Measurements from ENCODE around the gene CDC37. TPM values are rescaled to one million over a fixed set of nuclear protein-coding genes. Genes with fewer than 3 reads are reported as not detected.

The CDC37 gene
- total RNA-seq, 1 experiment from 2014 or later, result 260 TPM

GRCh38 chr19:10398819-10399218, 4.5 kb downstream of the CDC37 start:
- H3K36me3 ChIP-seq (ENCODE audit: control insufficient read depth in 1 of 2, insufficient read depth in 2 of 2, low read length in 2 of 2), result peaks cover 17 to 41% of the 10 kb centered on the region in 2 experiments
- H3K9me3 ChIP-seq (ENCODE audit: control insufficient read depth in 1 of 2, insufficient read depth in 1 of 2, low read depth in 1 of 2, low read length in 2 of 2), result no peaks in the 10 kb centered on the region
- POLR2A ChIA-PET, result no interaction called here
- no peak overlapping the region for H3K4me3 ChIP-seq (replicated peaks in 1 of 2; ENCODE audit: low read depth in 1 of 2, low read length in 2 of 2)
- no peak for TF ChIP-seq ZBTB33 (IDR thresholded peaks at IDR 0.05; ENCODE audit: extremely low read depth, insufficient replicate concordance, low read length)
- no peak for TF ChIP-seq CEBPB (IDR thresholded peaks at IDR 0.05; ENCODE audit: low read depth)
- no peak for TF ChIP-seq SP1 (IDR thresholded peaks at IDR 0.05; ENCODE audit: low read depth)
- no peak for TF ChIP-seq EGR1 (IDR thresholded peaks at IDR 0.05; ENCODE audit: low read depth)
- TF ChIP-seq ELF1 (IDR thresholded peaks at IDR 0.05; ENCODE audit: borderline replicate concordance, low read depth), result no peak
- H3K79me2 ChIP-seq (ENCODE audit: insufficient read depth, low read length), result peaks cover 83% of the 10 kb centered on the region
- H3K27me3 ChIP-seq (ENCODE audit: insufficient read depth, low read length), result no peaks in the 10 kb centered on the region
- H2AFZ ChIP-seq (ENCODE audit: low read depth, low read length, poor library complexity, severe bottlenecking), result no peak overlapping the region
- RAD21 ChIA-PET (ENCODE audit: low non-redundant PET in 1 of 2, low total read pairs in 2 of 2, uncharacterized antibody in 2 of 2, unreplicated experiment in 2 of 2), result no interaction called here
- intact Hi-C loops (cut with micrococcal nuclease), result no loop called here
- no TSS peak for BruUV-seq (replicated peaks)
- H3K9me2 ChIP-seq (ENCODE audit: insufficient read depth), result no peaks in the 10 kb centered on the region
- H3K9ac ChIP-seq (ENCODE audit: low read length), result no peak overlapping the region
- peaks cover 16% of the 10 kb centered on the region; the same call in 1 of the 2 replicates for H4K20me1 ChIP-seq (ENCODE audit: insufficient read depth)
- CTCF ChIA-PET, result no interaction called here
- H3K27ac ChIP-seq (ENCODE audit: low read depth, low read length), result no peak overlapping the region; the same call in 1 of the 2 replicates
- DNase-seq (ENCODE audit: low read depth, low spot score) (no peak), ATAC-seq (no peak)
- no peak overlapping the region for H3K4me2 ChIP-seq (ENCODE audit: low read length)
- H3K4me1 ChIP-seq (ENCODE audit: control insufficient read depth in 1 of 2, insufficient read depth in 2 of 2, low read length in 2 of 2), result peaks cover 11 to 24% of the 10 kb centered on the region in 2 experiments

GRCh38 chr19:10395917-10396316, 7.4 kb downstream of the CDC37 start:
- Histone ChIP-seq H3K79me2 (ENCODE audit: insufficient read depth, low read length) (peaks cover 59% of the 10 kb centered on the region), H3K9me2 (ENCODE audit: insufficient read depth) (no peaks in the 10 kb centered on the region), H3K4me2 (ENCODE audit: low read length) (no peak overlapping the region), H3K4me1 (ENCODE audit: control insufficient read depth in 1 of 2, insufficient read depth in 2 of 2, low read length in 2 of 2) (peaks cover under 1 to 9% of the 10 kb centered on the region in 2 experiments; a peak in 3 of 4 replicates), H3K9me3 (ENCODE audit: control insufficient read depth in 1 of 2, insufficient read depth in 1 of 2, low read depth in 1 of 2, low read length in 2 of 2) (no peaks in the 10 kb centered on the region), H3K36me3 (ENCODE audit: control insufficient read depth in 1 of 2, insufficient read depth in 2 of 2, low read length in 2 of 2) (peaks cover 30 to 51% of the 10 kb centered on the region in 2 experiments), H3K27ac (ENCODE audit: low read depth, low read length) (no peak overlapping the region), H4K20me1 (ENCODE audit: insufficient read depth) (peaks cover 15% of the 10 kb centered on the region; the same call in 1 of the 2 replicates), H3K9ac (ENCODE audit: low read length) (no peak overlapping the region), H3K27me3 (ENCODE audit: insufficient read depth, low read length) (no peaks in the 10 kb centered on the region), H3K4me3 (replicated peaks in 1 of 2; ENCODE audit: low read depth in 1 of 2, low read length in 2 of 2) (no peak overlapping the region), H2AFZ (ENCODE audit: low read depth, low read length, poor library complexity, severe bottlenecking) (no peak overlapping the region)
- DNase-seq (ENCODE audit: low read depth, low spot score) (no peak), ATAC-seq (no peak)
- POLR2A ChIA-PET, result no interaction called here
- intact Hi-C loops (cut with micrococcal nuclease), result no loop called here
- CTCF ChIA-PET, result no interaction called here
- no TSS peak for BruUV-seq (replicated peaks)
- RAD21 ChIA-PET (ENCODE audit: low non-redundant PET in 1 of 2, low total read pairs in 2 of 2, uncharacterized antibody in 2 of 2, unreplicated experiment in 2 of 2), result interaction anchor here in 1 of 2 experiments (0.6 kb wide), 1 partner anchor 137 kb away, joined by 4 read pairs; no protein-coding TSS in a partner anchor
- no peak for TF ChIP-seq POLR2A (IDR thresholded peaks at IDR 0.05; ENCODE audit: borderline replicate concordance, extremely low read depth, insufficient read depth, insufficient read length)
- no peak for TF ChIP-seq ZFX (IDR thresholded peaks at IDR 0.05)
- TF ChIP-seq EZH2phosphoT487 (IDR thresholded peaks at IDR 0.05; ENCODE audit: borderline replicate concordance), result no peak
- TF ChIP-seq CTCF (IDR thresholded peaks at IDR 0.05 in 2 of 3, conservative IDR thresholded peaks at IDR 0.05 in 1 of 3; ENCODE audit: borderline replicate concordance in 1 of 3, insufficient read depth in 1 of 3, low read depth in 2 of 3, low read length in 2 of 3), result no peak
- TF ChIP-seq CBX3 (IDR thresholded peaks at IDR 0.05; ENCODE audit: low read depth), result no peak
- no peak for TF ChIP-seq EGR1 (IDR thresholded peaks at IDR 0.05; ENCODE audit: low read depth)
- TF ChIP-seq REST (IDR thresholded peaks at IDR 0.05; ENCODE audit: low read depth), result no peak
- no peak for TF ChIP-seq EZH2 (IDR thresholded peaks at IDR 0.05)
- no peak for TF ChIP-seq MAX (IDR thresholded peaks at IDR 0.05)
- TF ChIP-seq SIN3A (IDR thresholded peaks at IDR 0.05; ENCODE audit: low read depth), result no peak
